K562 (cell line): ENCODE measurements around the gene GPR107. TPM values are rescaled to one million over a fixed set of nuclear protein-coding genes. Genes with fewer than 3 reads are reported as not detected.

Source experiments
- ATAC-seq: fragments of 200-7000 bp; cut with Tn5 transposase; 3 replicates; pipeline ENCODE4 v1.9.1; 2020; ENCODE audit warnings: moderate library complexity
- BruUV-seq: library from RNA; stranded (reverse); fragments of 400-500 nt; replicated peaks from 2 replicates; lab custom pipeline; 2021; lab: Mats Ljungman, UMichigan
- CTCF ChIA-PET: fragments of 300-600 bp; formaldehyde crosslinking; extraction: SDS; loops from one replicate; lab custom pipeline; 2021; ENCODE audit warnings: low intra/inter-chr PET ratio; lab: Yijun Ruan, JAX
- POLR2A ChIA-PET: fragments of 300-600, 350-650 bp; sonication (Branson Sonifier 250); formaldehyde crosslinking; extraction: SDS; loops from one replicate; lab custom pipeline; 2021; ENCODE audit warnings: antibody characterized with exemption, inconsistent platforms; lab: Yijun Ruan, JAX
- DNase-seq, 4 experiments: peaks; one replicate each; pipeline versions ENCODE4 v3.0.0 to v3.0.0-alpha.2; 2011 to 2018; ENCODE audit warnings: low spot score in 3 of 4, mixed read lengths in 3 of 4; ENCODE audit errors: extremely low read depth in 1 of 4
- FAIRE-seq: peaks from 2 replicates; lab custom pipeline; 2011; peaks lifted over from hg19 to GRCh38; lab: Jason Lieb, UNC
- H2AFZ ChIP-seq: 2 replicates; pipeline ENCODE4 v1.6.0; 2011; ENCODE audit warnings: low read depth, low read length, control low read depth, inconsistent platforms
- H3K27ac ChIP-seq: fragments of 200-600 bp; 3 replicates; pipeline ENCODE4 v1.8.0; 2011; ENCODE audit warnings: low read depth, mild to moderate bottlenecking, control low read depth, inconsistent platforms, low read length, moderate library complexity, mixed read lengths; ENCODE audit errors: extremely low read depth
- H3K27me3 ChIP-seq, 2 experiments: fragments of 300-600 bp in 1 of 2; 2 replicates in 1 of 2; 3 replicates in 1 of 2; pipeline versions ENCODE4 v1.6.0 to v1.8.0; 2011; ENCODE audit warnings: inconsistent platforms in 2 of 2, low read length in 2 of 2, mild to moderate bottlenecking in 1 of 2, mixed read lengths in 1 of 2, moderate library complexity in 1 of 2; ENCODE audit not compliant: control insufficient read depth in 2 of 2, insufficient read depth in 2 of 2
- H3K36me3 ChIP-seq: fragments of 300-600 bp; 3 replicates; pipeline ENCODE4 v1.8.0; 2011; ENCODE audit warnings: mild to moderate bottlenecking, low read length, inconsistent platforms; ENCODE audit not compliant: control insufficient read depth, insufficient read depth
- H3K4me1 ChIP-seq, 2 experiments: fragments of 200-600 bp in 1 of 2; replicated peaks in 1 of 2; 2 replicates in 1 of 2; 3 replicates in 1 of 2; pipeline versions ENCODE4 v1.5.1 to v1.8.0; 2011; ENCODE audit warnings: inconsistent platforms in 2 of 2, low read length in 2 of 2, mild to moderate bottlenecking in 1 of 2, mixed read lengths in 1 of 2, moderate library complexity in 1 of 2; ENCODE audit not compliant: control insufficient read depth in 2 of 2, insufficient read depth in 2 of 2
- H3K4me2 ChIP-seq: 2 replicates; pipeline ENCODE4 v1.6.1; 2011; ENCODE audit warnings: low read length, control low read depth, inconsistent platforms, mixed read lengths; ENCODE audit not compliant: insufficient read depth
- H3K4me3 ChIP-seq: fragments of 200-600 bp; sonication (generic), shearing (Covaris generic); 2 replicates; pipeline ENCODE4 v1.5.1; 2016; ENCODE audit warnings: control low read depth, inconsistent platforms
- H3K79me2 ChIP-seq: fragments of 200-600 bp; 3 replicates; pipeline ENCODE4 v1.8.0; 2011; ENCODE audit warnings: low read length, inconsistent platforms; ENCODE audit not compliant: control insufficient read depth, insufficient read depth
- H3K9ac ChIP-seq, 2 experiments: 2 replicates each; pipeline versions ENCODE4 v1.6.0 to v1.6.1; 2011; ENCODE audit warnings: low read depth in 2 of 2, low read length in 2 of 2, control low read depth in 1 of 2, inconsistent platforms in 1 of 2, mild to moderate bottlenecking in 1 of 2, mixed read lengths in 1 of 2; ENCODE audit not compliant: insufficient read depth in 1 of 2
- H3K9me1 ChIP-seq: one replicate; pipeline ENCODE4 v1.6.0; 2011; ENCODE audit warnings: inconsistent platforms, mild to moderate bottlenecking, low read length, moderate library complexity; ENCODE audit not compliant: control insufficient read depth, insufficient read depth
- H3K9me3 ChIP-seq: replicated peaks from 2 replicates; pipeline ENCODE4 v1.5.1; 2011; ENCODE audit warnings: low read depth, low read length, inconsistent platforms; ENCODE audit not compliant: control insufficient read depth, insufficient read depth
- H4K20me1 ChIP-seq: replicated peaks from 2 replicates; pipeline ENCODE4 v1.6.1; 2011; ENCODE audit warnings: low read length, inconsistent platforms, mixed read lengths; ENCODE audit not compliant: control insufficient read depth, insufficient read depth
- CTCF ChIP-seq, 3 experiments: IDR thresholded peaks in 2 of 3; conservative IDR thresholded peaks in 1 of 3; 2 replicates each; pipeline ENCODE4 v1.5.1; 2011 to 2012; ENCODE audit warnings: low read length in 3 of 3, mild to moderate bottlenecking in 3 of 3, control low read depth in 2 of 3, improper control_type of control experiment in 1 of 3, inconsistent platforms in 1 of 3, low read depth in 1 of 3, mixed read lengths in 1 of 3, moderate library complexity in 1 of 3; ENCODE audit not compliant: insufficient read depth in 2 of 3
- GABPA ChIP-seq: fragments of 200-800 bp; sonication (Bioruptor generic); conservative IDR thresholded peaks from 2 replicates; pipeline ENCODE4 v1.6.1; 2016; ENCODE audit warnings: low read depth, missing genetic modification characterization, missing compliant biosample characterization
- GABPB1 ChIP-seq: sonication (generic); formaldehyde crosslinking; IDR thresholded peaks from 2 replicates; pipeline ENCODE4 v1.8.0; 2022; ENCODE audit warnings: mild to moderate bottlenecking, missing genetic modification reagents
- HIVEP1 ChIP-seq: fragments of 250-450 bp; sonication (Bioruptor Pico); IDR thresholded peaks from 2 replicates; pipeline ENCODE4 v1.4.0; 2020; ENCODE audit warnings: mild to moderate bottlenecking
- NEUROD1 ChIP-seq: fragments of 150-350 bp; IDR thresholded peaks from 2 replicates; pipeline ENCODE4 v1.6.1; 2014; ENCODE audit warnings: borderline replicate concordance, low read length, low read depth; ENCODE audit not compliant: partially characterized antibody
- RBFOX2 ChIP-seq: fragments of 200-400 bp; formaldehyde crosslinking; IDR thresholded peaks from 2 replicates; pipeline ENCODE4 v1.6.1; 2017; ENCODE audit warnings: low read depth, mild to moderate bottlenecking, low read length, moderate library complexity
- RFX7 ChIP-seq: fragments of 250-450 bp; sonication (Bioruptor Pico); IDR thresholded peaks from 2 replicates; pipeline ENCODE4 v1.5.1; 2021; ENCODE audit warnings: mild to moderate bottlenecking
- SMAD4 ChIP-seq: fragments of 250-450 bp; sonication (Bioruptor Pico); conservative IDR thresholded peaks from 2 replicates; pipeline ENCODE4 v1.8.0; 2021; ENCODE audit warnings: inconsistent platforms, mild to moderate bottlenecking, moderate library complexity
- TGIF2 ChIP-seq: sonication (generic); formaldehyde crosslinking; IDR thresholded peaks from 2 replicates; pipeline ENCODE4 v1.8.1; 2022; ENCODE audit warnings: mild to moderate bottlenecking, missing genetic modification reagents, moderate library complexity
- XRCC4 ChIP-seq: IDR thresholded peaks from one replicate; pipeline ENCODE4 v1.6.1; 2011; ENCODE audit not compliant: insufficient read depth, insufficient read length; ENCODE audit errors: extremely low read depth
- ZBTB17 ChIP-seq: fragments of 450-650 bp; formaldehyde crosslinking; IDR thresholded peaks from 2 replicates; pipeline ENCODE4 v1.4.0; 2020; ENCODE audit warnings: mild to moderate bottlenecking
- ZFP36 ChIP-seq: fragments of 150-350 bp; IDR thresholded peaks from 2 replicates; pipeline ENCODE4 v1.6.1; 2018; ENCODE audit warnings: low read length, low read depth; ENCODE audit not compliant: partially characterized antibody
- ZNF212 ChIP-seq: fragments of 450-650 bp; formaldehyde crosslinking; IDR thresholded peaks from 2 replicates; pipeline ENCODE4 v1.4.0; 2020; ENCODE audit warnings: mild to moderate bottlenecking
- ZNF3 ChIP-seq: fragments of 250-450 bp; sonication (Bioruptor Pico); IDR thresholded peaks from 2 replicates; pipeline ENCODE4 v1.5.0; 2021; ENCODE audit warnings: mild to moderate bottlenecking, moderate library complexity
- ZNF57 ChIP-seq: fragments of 450-650 bp; formaldehyde crosslinking; IDR thresholded peaks from 2 replicates; pipeline ENCODE4 v1.4.0; 2020; ENCODE audit warnings: mild to moderate bottlenecking, moderate library complexity
- ZNF589 ChIP-seq: fragments of 200-800 bp; sonication (Bioruptor generic); IDR thresholded peaks from 2 replicates; pipeline ENCODE4 v1.6.1; 2016; ENCODE audit warnings: low read depth, missing genetic modification characterization, missing compliant biosample characterization
- ZNF77 ChIP-seq: fragments of 250-450 bp; sonication (Bioruptor Pico); IDR thresholded peaks from 2 replicates; pipeline ENCODE4 v1.5.0; 2020
- ZNF79 ChIP-seq: fragments of 250-450 bp; sonication (Bioruptor Pico); IDR thresholded peaks from 2 replicates; pipeline ENCODE4 v1.4.0; 2020; ENCODE audit warnings: low read depth, mild to moderate bottlenecking, moderate library complexity
- WGBS: fragments of 100-300 bp; shearing (Covaris generic); methylation state at CpG from one replicate; pipeline ENCODE4 v1.1.6; 2016; ENCODE audit warnings: low coverage, mixed read lengths; ENCODE audit not compliant: insufficient coverage; ENCODE audit errors: missing lambda C conversion rate; 5-methylcytosine and 5-hydroxymethylcytosine counted together
- in situ Hi-C: fragments of 300-500 bp; cut with MboI; formaldehyde crosslinking; loops from 4 replicates; pipeline ENCODE4 v1.15.0; 2018; ENCODE audit warnings: inconsistent platforms, mixed read lengths
- intact Hi-C: fragments of 100-400 bp; cut with micrococcal nuclease; formaldehyde crosslinking; loops from 2 replicates; pipeline ENCODE4 v1.14.2; 2022
- polyA plus RNA-seq, 8 experiments: library from polyadenylated mRNA; depleted of rRNA in 4 of 8; stranded (reverse) in 5 of 8; unstranded in 3 of 8; fragments of >200 nt; fragmentation: Nextera tagmentation in 2 of 8; fragmentation: Illumina TruSeq in 1 of 8; extraction: Ambion mirVana in 2 of 8; extraction: Trizol in 1 of 8; gene quantifications; 2 replicates each; pipeline versions ENCODE4 v1.2.1 to v1.2.3, GENCODE V29; 2011 to 2014; ENCODE audit warnings: inconsistent platforms in 1 of 8, missing spikeins in 1 of 8
- total RNA-seq, 7 experiments: library from RNA; depleted of rRNA in 6 of 7; stranded (reverse); fragments of >200 nt in 6 of 7; fragmentation: Illumina TruSeq in 2 of 7; extraction: Trizol in 2 of 7; gene quantifications; 2 replicates each; pipeline versions ENCODE4 v1.2.1 to v1.2.3, GENCODE V29; 2011 to 2021; ENCODE audit warnings: low replicate concordance in 1 of 7
- TF ChIP-seq, protein P1 (sequence below), 3 experiments: fragments of 200-800 bp in 1 of 3; sonication (Bioruptor generic) in 1 of 3; sonication (generic) in 1 of 3; formaldehyde crosslinking in 1 of 3; IDR thresholded peaks; 2 replicates each; pipeline versions ENCODE4 v1.6.1 to v1.8.0; 2016 to 2022; ENCODE audit warnings: mild to moderate bottlenecking in 2 of 3, missing compliant biosample characterization in 2 of 3, missing genetic modification characterization in 2 of 3, missing genetic modification reagents in 1 of 3

GPR107 gene
- total and polyA plus RNA-seq, 9 of the 15 experiments (the other 6 are each of a cell fraction or from before 2014, with no cell fraction given): 3.2 to 34.6 (median 14.4) TPM

DNA sequence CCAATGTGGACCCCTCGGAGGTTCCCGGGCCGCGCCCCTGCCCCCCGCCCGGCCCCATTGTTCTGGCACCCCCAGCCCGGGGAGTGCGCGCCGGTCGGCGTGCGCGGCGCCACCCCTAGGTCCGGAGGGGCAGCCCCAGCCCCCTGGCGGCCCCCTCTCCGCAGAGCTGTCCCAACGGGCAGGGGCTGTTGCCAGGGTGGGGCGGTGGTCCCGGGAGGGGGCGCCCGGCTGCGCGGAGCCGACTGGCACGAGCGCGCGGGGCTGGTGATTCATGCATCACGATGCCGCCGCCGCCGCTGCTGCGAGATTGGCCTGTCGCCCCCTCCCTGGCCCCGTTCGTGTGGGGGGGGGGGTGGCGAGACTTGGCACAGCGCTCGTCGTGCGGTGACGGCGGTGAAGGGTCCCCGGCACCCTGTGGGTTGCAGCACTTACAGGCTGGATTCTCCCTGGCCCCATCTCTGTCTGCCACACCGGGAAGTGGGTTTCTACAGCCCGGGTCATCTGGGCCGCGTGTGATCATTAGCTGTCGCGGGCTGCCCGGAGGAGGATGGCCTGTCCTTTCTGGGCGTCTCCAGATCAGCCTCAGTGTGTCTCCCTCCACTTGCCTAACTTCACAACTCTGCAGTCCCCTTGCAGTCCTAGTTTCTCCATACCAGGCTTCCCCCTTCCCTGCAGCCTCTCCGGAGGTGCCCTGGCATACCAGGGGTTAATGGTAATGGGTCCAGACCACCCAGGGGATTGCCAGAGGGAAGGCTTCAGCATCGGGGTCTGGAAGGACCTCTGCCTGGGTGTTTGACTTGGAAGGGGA lies 119.4 kb downstream of the GPR107 start:
- DNase-seq: peak in 2 of 4 experiments; percentile 38 to 72
- POLR2A ChIA-PET: interaction anchor here (0.5 to 1.2 kb wide), 2 partner anchors 13 to 311 kb away, joined by 3 read pairs; no protein-coding TSS in a partner anchor
- no peak for TF ChIP-seq ZBTB17 (CRISPR knock-in tag)
- TF ChIP-seq ZFP36: peak; percentile 36
- TF ChIP-seq ZNF79 (CRISPR knock-in tag): no peak
- no peak for TF ChIP-seq ZNF3
- no peak for TF ChIP-seq SMAD4 (CRISPR knock-in tag)
- TF ChIP-seq GABPB1 (CRISPR knock-in tag): 0 out of 2 replicates have a peak, but pooled peaks have one; percentile 37
- no peak for TF ChIP-seq ZNF212 (CRISPR knock-in tag)
- TF ChIP-seq, protein P1, sequence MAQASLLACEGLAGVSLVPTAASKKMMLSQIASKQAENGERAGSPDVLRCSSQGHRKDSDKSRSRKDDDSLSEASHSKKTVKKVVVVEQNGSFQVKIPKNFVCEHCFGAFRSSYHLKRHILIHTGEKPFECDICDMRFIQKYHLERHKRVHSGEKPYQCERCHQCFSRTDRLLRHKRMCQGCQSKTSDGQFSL (CRISPR knock-in tag; IDR thresholded peaks at IDR 0.05): peak; percentile 86
- TF ChIP-seq, protein P1 (tag; IDR thresholded peaks at IDR 0.05): no peak
- no peak for TF ChIP-seq NEUROD1
- 0 out of 2 replicates have a peak, but pooled peaks have one; percentile 36 for TF ChIP-seq TGIF2
- no peak for TF ChIP-seq HIVEP1
- TF ChIP-seq CTCF (IDR thresholded peaks at IDR 0.05 in 2 of 3, conservative IDR thresholded peaks at IDR 0.05 in 1 of 3; ENCODE audit: insufficient read depth in 2 of 3, low read depth in 1 of 3, low read length in 3 of 3): 0 out of 6 replicates have a peak, but pooled peaks of 1 of the 3 experiments have one; percentile 12
- no peak for TF ChIP-seq XRCC4
- no peak for TF ChIP-seq ZNF77 (CRISPR knock-in tag)
- no peak for TF ChIP-seq ZNF57
- TF ChIP-seq ZNF589 (CRISPR knock-in tag): no peak
- TF ChIP-seq GABPA (tag): no peak
- no peak for TF ChIP-seq RFX7 (CRISPR knock-in tag)
- peak; percentile 46; the same call in 1 of the 2 replicates for TF ChIP-seq RBFOX2

More for the DNA sequence above, 119.4 kb downstream of the GPR107 start:
- in situ Hi-C loops: no loop called here
- 13% methylated on average over 16 of the region's 57 CpGs for WGBS
- Histone ChIP-seq H2AFZ (peak overlapping the region; percentile 51), H3K79me2 (peaks cover 17% of the 10 kb centered on the region), H3K4me1 (peaks cover 0 to 27% of the 10 kb centered on the region in 2 experiments; a peak in 3 of 5 replicates), H3K27ac (no peak overlapping the region), H3K9me3 (no peaks in the 10 kb centered on the region), H3K9me1 (no peaks in the 10 kb centered on the region), H3K4me3 (peak overlapping the region; percentile 52), H3K9ac (peak overlapping the region; percentile 34 to 90), H3K4me2 (peak overlapping the region; percentile 48), H3K36me3 (no peaks in the 10 kb centered on the region), H3K27me3 (no peaks in the 10 kb centered on the region; a peak in 1 of 5 replicates), H4K20me1 (peaks cover 16% of the 10 kb centered on the region; the same call in 1 of the 2 replicates)
- CTCF ChIA-PET: no interaction called here
- ATAC-seq (peak; percentile 10), FAIRE-seq (no peak)
- intact Hi-C loops: no loop called here
- no TSS peak for BruUV-seq
